Calu3 (cell line): ENCODE results near the gene MYEOV. TPM values are rescaled to one million over a fixed set of nuclear protein-coding genes. Genes with fewer than 3 reads are reported as not detected.

Source experiments
- BruUV-seq: library from RNA; stranded (reverse); fragments of 400-500 nt; replicated peaks from 2 replicates; lab custom pipeline; 2021; lab: Mats Ljungman, UMichigan
- CTCF ChIA-PET: fragments of 300-600 bp; sonication (Branson Sonifier 250); formaldehyde crosslinking; loops from one replicate; lab custom pipeline; 2022; ENCODE audit warnings: antibody characterized with exemption; lab: Charles Lee
- DNase-seq: peaks from one replicate; pipeline ENCODE4 v3.0.0; 2022
- H3K27ac Mint-ChIP-seq: one replicate; pipeline ENCODE4 v1.8.0; 2022; ENCODE audit warnings: mixed read lengths; ENCODE audit not compliant: unreplicated experiment
- H3K27me3 Mint-ChIP-seq: one replicate; pipeline ENCODE4 v1.8.0; 2022; ENCODE audit warnings: mixed read lengths; ENCODE audit not compliant: unreplicated experiment
- H3K36me3 Mint-ChIP-seq: one replicate; pipeline ENCODE4 v1.8.0; 2022; ENCODE audit warnings: mild to moderate bottlenecking, moderate library complexity, mixed read lengths; ENCODE audit not compliant: insufficient read depth, unreplicated experiment
- H3K4me1 Mint-ChIP-seq: one replicate; pipeline ENCODE4 v1.8.0; 2022; ENCODE audit warnings: mild to moderate bottlenecking, low read depth, mixed read lengths; ENCODE audit not compliant: unreplicated experiment
- H3K4me3 Mint-ChIP-seq: one replicate; pipeline ENCODE4 v1.8.0; 2022; ENCODE audit warnings: mild to moderate bottlenecking, low read depth, moderate library complexity, mixed read lengths; ENCODE audit not compliant: unreplicated experiment
- H3K9me3 Mint-ChIP-seq: one replicate; pipeline ENCODE4 v1.8.0; 2022; ENCODE audit warnings: low read depth, mixed read lengths; ENCODE audit not compliant: unreplicated experiment
- intact Hi-C: fragments of 100-400 bp; cut with micrococcal nuclease; formaldehyde crosslinking; loops from one replicate; pipeline ENCODE4 v1.10.0; 2022; ENCODE audit not compliant: unreplicated experiment
- total RNA-seq: library from RNA; stranded (reverse); gene quantifications from 2 replicates; pipeline ENCODE4 v1.2.3, GENCODE V29; 2022
- TF ChIP-seq, protein P1 (sequence below): fragments of 200-600 bp; IDR thresholded peaks from one replicate; pipeline ENCODE4 v1.8.0; 2022; ENCODE audit warnings: antibody characterized with exemption; ENCODE audit not compliant: unreplicated experiment

The MYEOV gene
- total RNA-seq, 1 experiment from 2014 or later = 79.9 TPM

DNA sequence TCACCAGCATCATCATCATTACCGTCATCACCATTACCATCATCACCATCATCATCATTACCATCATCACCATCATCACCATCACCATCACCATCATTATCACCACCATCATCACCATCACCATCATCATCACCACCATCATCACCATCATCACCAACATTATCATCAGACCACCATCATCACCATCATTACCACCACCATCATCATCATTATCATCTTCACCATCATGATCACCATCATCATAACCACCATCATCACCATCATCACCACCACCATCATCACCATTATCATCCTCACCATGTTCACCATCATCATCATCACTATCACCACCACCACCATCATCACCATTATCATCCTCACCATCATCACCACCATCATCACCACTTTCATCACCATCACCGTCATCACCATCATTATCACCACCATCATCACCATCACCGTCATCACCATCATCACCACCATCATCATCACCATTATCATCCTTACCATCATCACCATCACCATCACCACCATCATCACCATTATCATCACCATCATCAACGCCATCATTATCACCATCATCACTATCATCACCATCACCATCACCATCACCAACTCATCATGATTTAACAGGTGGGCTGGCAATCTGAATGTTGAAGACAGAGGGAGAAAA lies 2.4 kb upstream of the MYEOV start:
- intact Hi-C loops = no loop called here
- CTCF ChIA-PET = interaction anchor here (3.8 kb wide), 1 partner anchor 160 kb away, joined by 22 read pairs; no protein-coding TSS in a partner anchor
- Mint-ChIP-seq H3K9me3 (no peaks in the 10 kb centered on the region), H3K4me1 (peaks cover 41% of the 10 kb centered on the region), H3K27me3 (no peaks in the 10 kb centered on the region), H3K27ac (no peak overlapping the region), H3K4me3 (no peak overlapping the region), H3K36me3 (peaks cover 48% of the 10 kb centered on the region)
- TF ChIP-seq, protein P1, sequence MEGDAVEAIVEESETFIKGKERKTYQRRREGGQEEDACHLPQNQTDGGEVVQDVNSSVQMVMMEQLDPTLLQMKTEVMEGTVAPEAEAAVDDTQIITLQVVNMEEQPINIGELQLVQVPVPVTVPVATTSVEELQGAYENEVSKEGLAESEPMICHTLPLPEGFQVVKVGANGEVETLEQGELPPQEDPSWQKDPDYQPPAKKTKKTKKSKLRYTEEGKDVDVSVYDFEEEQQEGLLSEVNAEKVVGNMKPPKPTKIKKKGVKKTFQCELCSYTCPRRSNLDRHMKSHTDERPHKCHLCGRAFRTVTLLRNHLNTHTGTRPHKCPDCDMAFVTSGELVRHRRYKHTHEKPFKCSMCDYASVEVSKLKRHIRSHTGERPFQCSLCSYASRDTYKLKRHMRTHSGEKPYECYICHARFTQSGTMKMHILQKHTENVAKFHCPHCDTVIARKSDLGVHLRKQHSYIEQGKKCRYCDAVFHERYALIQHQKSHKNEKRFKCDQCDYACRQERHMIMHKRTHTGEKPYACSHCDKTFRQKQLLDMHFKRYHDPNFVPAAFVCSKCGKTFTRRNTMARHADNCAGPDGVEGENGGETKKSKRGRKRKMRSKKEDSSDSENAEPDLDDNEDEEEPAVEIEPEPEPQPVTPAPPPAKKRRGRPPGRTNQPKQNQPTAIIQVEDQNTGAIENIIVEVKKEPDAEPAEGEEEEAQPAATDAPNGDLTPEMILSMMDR = no peak
- BruUV-seq = no TSS peak
- no peak for DNase-seq

GRCh38 chr11:69292221-69292648 lies 1.7 kb upstream of the MYEOV start:
- peaks cover 55% of the 10 kb centered on the region for H3K36me3 Mint-ChIP-seq
- no peaks in the 10 kb centered on the region for H3K9me3 Mint-ChIP-seq
- DNase-seq = peak; percentile 24
- H3K27me3 Mint-ChIP-seq = no peaks in the 10 kb centered on the region
- no TSS peak for BruUV-seq
- CTCF ChIA-PET = interaction anchor here (0.6 to 3.8 kb wide), 6 partner anchors 27 to 352 kb away, joined by 3 to 22 read pairs (median 8); no protein-coding TSS in a partner anchor
- TF ChIP-seq, protein P1 = peak; percentile 65
- intact Hi-C loops = no loop called here
- H3K4me3 Mint-ChIP-seq = no peak overlapping the region
- peaks cover 48% of the 10 kb centered on the region for H3K4me1 Mint-ChIP-seq
- H3K27ac Mint-ChIP-seq = no peak overlapping the region

GRCh38 chr11:69293087-69293486 lies 868 bp upstream of the MYEOV start:
- CTCF ChIA-PET = interaction anchor here (0.8 to 3.8 kb wide), 10 partner anchors 15 to 351 kb away, joined by 3 to 22 read pairs (median 6); no protein-coding TSS in a partner anchor
- TF ChIP-seq, protein P1 = no peak

DNA sequence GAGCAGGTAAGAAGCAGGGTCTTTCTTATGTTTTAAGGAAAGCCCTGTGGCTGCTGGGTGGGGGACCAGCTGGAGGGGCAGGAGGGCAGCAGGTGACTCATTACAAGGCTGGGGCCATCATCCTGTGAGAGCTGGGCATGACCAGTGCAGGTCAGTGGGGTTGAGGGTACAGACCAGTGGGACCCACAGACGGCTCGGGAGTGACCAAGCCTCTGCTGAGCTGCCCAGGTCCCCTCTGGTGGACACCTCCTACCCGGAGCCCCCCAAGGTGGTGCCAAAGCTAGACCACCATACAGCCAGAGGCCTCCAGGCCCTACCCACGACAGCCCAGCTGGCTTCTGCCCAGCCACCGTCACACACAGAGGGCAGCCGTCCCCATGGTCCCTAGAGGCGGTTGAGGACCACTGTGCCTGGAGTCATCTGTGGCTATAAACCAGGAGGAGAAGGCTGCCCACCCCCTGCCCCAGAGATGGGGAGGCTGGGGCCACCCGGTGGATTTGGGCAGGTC lies 670 bp downstream of the MYEOV start:
- CTCF ChIA-PET = interaction anchor here (1.0 to 3.8 kb wide), 7 partner anchors 12 to 350 kb away, joined by 3 to 22 read pairs (median 7); no protein-coding TSS in a partner anchor
- BruUV-seq = no TSS peak
- TF ChIP-seq, protein P1 = no peak
- no peaks in the 10 kb centered on the region for H3K27me3 Mint-ChIP-seq
- H3K9me3 Mint-ChIP-seq = no peaks in the 10 kb centered on the region
- peaks cover 68% of the 10 kb centered on the region for H3K36me3 Mint-ChIP-seq
- peak overlapping the region; percentile 97 for H3K4me3 Mint-ChIP-seq
- H3K27ac Mint-ChIP-seq = peak overlapping the region; percentile 98
- peak; percentile 25 for DNase-seq
- intact Hi-C loops = loop anchor here (5.0 kb wide), 1 partner anchor 148 kb away; no protein-coding TSS in a partner anchor
- peaks cover 51% of the 10 kb centered on the region for H3K4me1 Mint-ChIP-seq

More at GRCh38 chr11:69293087-69293486, 868 bp upstream of the MYEOV start:
- Mint-ChIP-seq H3K9me3 (no peaks in the 10 kb centered on the region), H3K36me3 (peaks cover 62% of the 10 kb centered on the region), H3K4me3 (no peak overlapping the region), H3K4me1 (peaks cover 51% of the 10 kb centered on the region), H3K27me3 (no peaks in the 10 kb centered on the region), H3K27ac (peak overlapping the region; percentile 83)
- BruUV-seq = no TSS peak
- intact Hi-C loops = no loop called here
- DNase-seq = peak; percentile 68
